H1 (cell line): ENCODE data around the gene MYNN. TPM values are rescaled to one million over a fixed set of nuclear protein-coding genes. Genes with fewer than 3 reads are reported as not detected.

Experiments
- CEBPB ChIP-seq: IDR thresholded peaks from 2 replicates; pipeline ENCODE4 v1.6.1; 2012; ENCODE audit warnings: low read depth, low read length
- CHD1 ChIP-seq: IDR thresholded peaks from 2 replicates; pipeline ENCODE4 v1.6.1; 2012; ENCODE audit warnings: low read depth, low read length, improper control_type of control experiment
- CREB1 ChIP-seq: IDR thresholded peaks from 2 replicates; pipeline ENCODE4 v1.6.1; 2012; ENCODE audit warnings: inconsistent platforms
- CTBP2 ChIP-seq: IDR thresholded peaks from 2 replicates; pipeline ENCODE4 v1.7.0; 2011; ENCODE audit warnings: borderline replicate concordance, mild to moderate bottlenecking, moderate library complexity, mixed read lengths, low read length; ENCODE audit not compliant: insufficient read depth, insufficient read length
- EZH2 ChIP-seq: fragments of 200-600 bp; sonication (generic); IDR thresholded peaks from 2 replicates; pipeline ENCODE4 v1.7.1; 2012; ENCODE audit warnings: low read depth, mild to moderate bottlenecking, moderate library complexity, low read length, inconsistent platforms; ENCODE audit not compliant: severe bottlenecking
- GABPA ChIP-seq: IDR thresholded peaks from 2 replicates; pipeline ENCODE4 v1.6.1; 2011; ENCODE audit warnings: mild to moderate bottlenecking, low read length, moderate library complexity, borderline replicate concordance; ENCODE audit not compliant: insufficient read depth
- HDAC2 ChIP-seq, 2 experiments: fragments of 300-600 bp in 1 of 2; sonication (generic) in 1 of 2; IDR thresholded peaks; 2 replicates each; pipeline ENCODE4 v1.6.1; 2011 to 2012; ENCODE audit warnings: low read depth in 2 of 2, low read length in 2 of 2, mild to moderate bottlenecking in 2 of 2, moderate library complexity in 2 of 2, borderline replicate concordance in 1 of 2, inconsistent platforms in 1 of 2
- HDAC6 ChIP-seq: IDR thresholded peaks from one replicate; pipeline ENCODE4 v1.7.1; 2012; ENCODE audit warnings: low read depth, mild to moderate bottlenecking, inconsistent platforms, low read length, moderate library complexity
- KDM5A ChIP-seq: fragments of 200-600 bp; IDR thresholded peaks from 2 replicates; pipeline ENCODE4 v1.7.1; 2012; ENCODE audit warnings: mild to moderate bottlenecking, low read length, inconsistent platforms, mixed read lengths
- MAFK ChIP-seq: IDR thresholded peaks from 2 replicates; pipeline ENCODE4 v1.6.1; 2012; ENCODE audit warnings: low read depth, mild to moderate bottlenecking, improper control_type of control experiment, low read length
- RNF2 ChIP-seq: fragments of 200-900, 300-1000 bp; sonication (generic); IDR thresholded peaks from 2 replicates; pipeline ENCODE4 v1.7.1; 2016; ENCODE audit warnings: borderline replicate concordance, low read depth, mild to moderate bottlenecking, antibody characterized with exemption, low read length; ENCODE audit not compliant: poor library complexity, severe bottlenecking; ENCODE audit errors: missing control alignments
- SP2 ChIP-seq: IDR thresholded peaks from 2 replicates; pipeline ENCODE4 v1.6.1; 2012; ENCODE audit warnings: mild to moderate bottlenecking, low read length, inconsistent platforms
- SP4 ChIP-seq: IDR thresholded peaks from 2 replicates; pipeline ENCODE4 v1.6.1; 2012; ENCODE audit warnings: low read length, inconsistent platforms
- SRF ChIP-seq: IDR thresholded peaks from 2 replicates; pipeline ENCODE4 v1.6.1; 2011; ENCODE audit warnings: mild to moderate bottlenecking, low read depth, low read length, moderate library complexity
- TAF1 ChIP-seq: IDR thresholded peaks from 2 replicates; pipeline ENCODE4 v1.6.1; 2011; ENCODE audit warnings: mild to moderate bottlenecking, low read depth, low read length
- TBP ChIP-seq: IDR thresholded peaks from 2 replicates; pipeline ENCODE4 v1.6.1; 2011; ENCODE audit warnings: low read depth, low read length, improper control_type of control experiment
- TCF12 ChIP-seq: IDR thresholded peaks from 2 replicates; pipeline ENCODE4 v1.6.1; 2011; ENCODE audit warnings: low read depth, mild to moderate bottlenecking, low read length
- USF2 ChIP-seq: IDR thresholded peaks from 2 replicates; pipeline ENCODE4 v1.6.1; 2011; ENCODE audit warnings: low read length, improper control_type of control experiment
- polyA plus RNA-seq, 7 experiments: library from polyadenylated mRNA; depleted of rRNA in 3 of 7; stranded (reverse) in 5 of 7; unstranded in 2 of 7; fragments of >200 nt in 5 of 7; fragments of 200-250 nt in 2 of 7; gene quantifications; 1 replicate in 5 of 7; 2 replicates in 1 of 7; 4 replicates in 1 of 7; pipeline versions ENCODE4 v1.2.1 to v1.2.3, GENCODE V29; 2011 to 2013; ENCODE audit warnings: missing spikeins in 2 of 7, mixed read lengths in 2 of 7
- total RNA-seq: library from RNA; stranded (reverse); fragmentation: NEBNext Ultra II Directional; extraction: Animal tissue kit (Norgen Biotek cat#: 25700); gene quantifications from 2 replicates; pipeline ENCODE4 v1.2.1, GENCODE V29; 2021
- TF ChIP-seq, protein P1 (sequence below): IDR thresholded peaks from 2 replicates; pipeline ENCODE4 v1.6.1; 2012; ENCODE audit warnings: inconsistent platforms
- TF ChIP-seq, protein P2 (sequence below): IDR thresholded peaks from 2 replicates; pipeline ENCODE4 v1.6.1; 2011; ENCODE audit warnings: low read depth, mild to moderate bottlenecking, low read length; ENCODE audit not compliant: insufficient read depth

The MYNN gene
- total and polyA plus RNA-seq, 2 of the 8 experiments (the other 6 are each of a cell fraction or from before 2014, with no cell fraction given) = 7.3 to 15.2 TPM

- no peak; the same call in 1 of the 2 replicates for TF ChIP-seq SP4
- TF ChIP-seq CREB1 = peak; percentile 95
- no peak for TF ChIP-seq SRF
- TF ChIP-seq, protein P1, sequence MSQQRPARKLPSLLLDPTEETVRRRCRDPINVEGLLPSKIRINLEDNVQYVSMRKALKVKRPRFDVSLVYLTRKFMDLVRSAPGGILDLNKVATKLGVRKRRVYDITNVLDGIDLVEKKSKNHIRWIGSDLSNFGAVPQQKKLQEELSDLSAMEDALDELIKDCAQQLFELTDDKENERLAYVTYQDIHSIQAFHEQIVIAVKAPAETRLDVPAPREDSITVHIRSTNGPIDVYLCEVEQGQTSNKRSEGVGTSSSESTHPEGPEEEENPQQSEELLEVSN = no peak; the same call in 1 of the 2 replicates
- no peak for TF ChIP-seq CHD1
- peak; percentile 85 for TF ChIP-seq KDM5A
- no peak for TF ChIP-seq CEBPB
- no peak for TF ChIP-seq RNF2
- peak in 1 of 2 experiments; percentile 48; a peak in 1 of 4 replicates for TF ChIP-seq HDAC2 (IDR thresholded peaks at IDR 0.05; ENCODE audit: borderline replicate concordance in 1 of 2, low read depth in 2 of 2, low read length in 2 of 2)
- TF ChIP-seq GABPA = no peak
- no peak for TF ChIP-seq HDAC6
- TF ChIP-seq CTBP2 = peak; percentile 78
- no peak for TF ChIP-seq USF2
- peak; percentile 82 for TF ChIP-seq TAF1
- TF ChIP-seq EZH2 = no peak
- no peak for TF ChIP-seq TCF12
- TF ChIP-seq MAFK = no peak
- TF ChIP-seq, protein P2, sequence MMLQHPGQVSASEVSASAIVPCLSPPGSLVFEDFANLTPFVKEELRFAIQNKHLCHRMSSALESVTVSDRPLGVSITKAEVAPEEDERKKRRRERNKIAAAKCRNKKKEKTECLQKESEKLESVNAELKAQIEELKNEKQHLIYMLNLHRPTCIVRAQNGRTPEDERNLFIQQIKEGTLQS = no peak
- TF ChIP-seq TBP = peak; percentile 66
- TF ChIP-seq SP2 = no peak
Measured at GRCh38 chr3:169772897-169773816, at the start of gene MYNN (continued).
